Neural cell (in vitro differentiated cells): ENCODE data around the gene TSPAN3.

Source experiments
- EP300 ChIP-seq: fragments of 450-650 bp; conservative IDR thresholded peaks from 2 replicates; pipeline ENCODE4 v1.6.1; 2014; ENCODE audit warnings: antibody characterized with exemption, mild to moderate bottlenecking, moderate library complexity; ENCODE audit not compliant: poor library complexity, severe bottlenecking
- RAD21 ChIP-seq: fragments of 450-650 bp; conservative IDR thresholded peaks from 2 replicates; pipeline ENCODE4 v1.6.1; 2014; ENCODE audit warnings: antibody characterized with exemption, mild to moderate bottlenecking, moderate library complexity
- TF ChIP-seq, protein P1 (sequence below): fragments of 450-650 bp; IDR thresholded peaks from 2 replicates; pipeline ENCODE4 v1.5.1; 2014; ENCODE audit warnings: antibody characterized with exemption, mild to moderate bottlenecking, moderate library complexity; ENCODE audit not compliant: poor library complexity, severe bottlenecking

DNA sequence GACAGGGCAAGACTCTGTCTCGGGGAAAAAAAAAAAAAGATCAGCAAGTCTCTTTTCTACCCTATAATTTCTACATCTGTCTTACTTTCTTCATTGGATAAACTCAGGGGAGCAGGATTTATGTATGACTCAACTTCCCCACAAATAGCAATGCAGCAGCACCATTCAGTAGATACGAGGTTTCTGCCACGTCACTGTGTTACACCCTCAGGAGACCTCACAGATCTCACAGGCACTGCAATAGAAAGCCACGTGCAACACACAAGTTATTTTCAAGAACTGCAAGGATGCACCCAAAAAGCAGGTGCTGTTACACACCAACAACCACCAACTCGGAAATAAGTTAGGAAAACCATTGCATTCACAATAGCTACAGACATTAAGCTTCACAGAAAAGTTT, 30.2 kb downstream of the TSPAN3 start:
- TF ChIP-seq, protein P1, sequence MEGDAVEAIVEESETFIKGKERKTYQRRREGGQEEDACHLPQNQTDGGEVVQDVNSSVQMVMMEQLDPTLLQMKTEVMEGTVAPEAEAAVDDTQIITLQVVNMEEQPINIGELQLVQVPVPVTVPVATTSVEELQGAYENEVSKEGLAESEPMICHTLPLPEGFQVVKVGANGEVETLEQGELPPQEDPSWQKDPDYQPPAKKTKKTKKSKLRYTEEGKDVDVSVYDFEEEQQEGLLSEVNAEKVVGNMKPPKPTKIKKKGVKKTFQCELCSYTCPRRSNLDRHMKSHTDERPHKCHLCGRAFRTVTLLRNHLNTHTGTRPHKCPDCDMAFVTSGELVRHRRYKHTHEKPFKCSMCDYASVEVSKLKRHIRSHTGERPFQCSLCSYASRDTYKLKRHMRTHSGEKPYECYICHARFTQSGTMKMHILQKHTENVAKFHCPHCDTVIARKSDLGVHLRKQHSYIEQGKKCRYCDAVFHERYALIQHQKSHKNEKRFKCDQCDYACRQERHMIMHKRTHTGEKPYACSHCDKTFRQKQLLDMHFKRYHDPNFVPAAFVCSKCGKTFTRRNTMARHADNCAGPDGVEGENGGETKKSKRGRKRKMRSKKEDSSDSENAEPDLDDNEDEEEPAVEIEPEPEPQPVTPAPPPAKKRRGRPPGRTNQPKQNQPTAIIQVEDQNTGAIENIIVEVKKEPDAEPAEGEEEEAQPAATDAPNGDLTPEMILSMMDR: no peak
- TF ChIP-seq RAD21 (no peak), EP300 (no peak)
